ENCODE measurements around the gene UST.
"Not testable (repeated sequence)": the region's sequence is repeated elsewhere in the genome, so short reads cannot be mapped to it uniquely, and the experiment has no call there.

Gene UST

DNA sequence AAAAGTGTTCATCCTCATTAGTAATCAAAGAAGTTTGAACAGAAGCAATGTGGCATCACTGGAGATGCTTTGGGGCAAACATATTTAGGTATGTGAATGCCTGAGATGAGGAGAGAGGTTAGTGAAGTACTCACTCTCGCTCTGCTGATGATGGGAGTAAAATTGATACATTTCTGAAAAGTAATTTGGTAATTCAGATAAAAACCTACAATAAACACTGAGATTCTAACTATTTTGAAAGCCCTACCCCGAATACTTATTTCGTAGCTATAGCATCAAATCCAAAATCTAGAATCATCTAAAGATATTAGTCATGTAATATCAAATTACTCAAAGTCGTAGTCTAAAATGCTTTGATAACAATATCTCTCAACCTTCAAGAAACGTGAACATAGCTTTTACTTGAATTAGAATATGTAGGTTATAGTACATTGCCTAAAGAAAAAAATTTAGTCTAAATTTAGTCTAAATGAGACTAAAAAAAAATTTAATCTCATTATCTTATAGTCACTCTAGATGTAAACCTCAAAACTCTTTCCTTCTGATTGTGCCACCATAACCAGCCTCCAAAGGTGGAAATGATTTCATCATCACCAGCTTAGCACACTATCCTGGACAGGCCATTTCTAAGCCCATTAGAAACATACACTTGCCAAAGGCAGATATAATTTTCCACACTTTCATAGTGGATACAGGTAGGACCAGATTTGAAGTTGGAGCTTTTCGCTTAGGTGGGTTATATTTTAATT lies 338.2 kb downstream of the UST start:
- TF ChIP-seq GATA1 (IDR thresholded peaks at IDR 0.05; ENCODE audit: low read depth, low read length) (no peak), POLR2A (IDR thresholded peaks at IDR 0.05; ENCODE audit: low read length) (no peak)
- no peak for DNase-seq

GRCh38 chr6:149085557-149085938 lies 338.7 kb downstream of the UST start:
- TF ChIP-seq POLR2A (IDR thresholded peaks at IDR 0.05; ENCODE audit: low read length) (no peak), GATA1 (IDR thresholded peaks at IDR 0.05; ENCODE audit: low read depth, low read length) (no peak)
- DNase-seq: no peak

DNA sequence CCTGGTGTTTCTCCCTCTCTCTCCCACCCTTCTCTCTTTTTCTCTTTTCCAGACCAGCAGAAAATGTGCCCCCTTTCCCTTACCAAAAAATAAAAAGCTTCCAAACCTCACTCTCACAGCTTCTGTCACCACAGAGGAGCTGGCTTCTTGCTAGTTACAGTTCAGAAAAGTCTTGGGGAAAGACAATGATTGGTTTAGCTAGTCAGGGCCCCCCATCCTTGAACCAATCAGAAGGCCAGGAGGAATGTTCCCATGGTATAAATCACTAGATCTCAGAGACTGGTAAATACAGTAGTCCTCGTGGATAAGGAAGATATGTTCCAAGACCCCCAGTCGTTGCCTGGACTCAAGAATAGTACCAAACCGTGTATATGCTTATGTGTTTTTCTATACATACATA lies 339.5 kb downstream of the UST start:
- TF ChIP-seq GATA1 (IDR thresholded peaks at IDR 0.05; ENCODE audit: low read depth, low read length) (no peak), POLR2A (IDR thresholded peaks at IDR 0.05; ENCODE audit: low read length) (no peak)
- no peak for DNase-seq

DNA sequence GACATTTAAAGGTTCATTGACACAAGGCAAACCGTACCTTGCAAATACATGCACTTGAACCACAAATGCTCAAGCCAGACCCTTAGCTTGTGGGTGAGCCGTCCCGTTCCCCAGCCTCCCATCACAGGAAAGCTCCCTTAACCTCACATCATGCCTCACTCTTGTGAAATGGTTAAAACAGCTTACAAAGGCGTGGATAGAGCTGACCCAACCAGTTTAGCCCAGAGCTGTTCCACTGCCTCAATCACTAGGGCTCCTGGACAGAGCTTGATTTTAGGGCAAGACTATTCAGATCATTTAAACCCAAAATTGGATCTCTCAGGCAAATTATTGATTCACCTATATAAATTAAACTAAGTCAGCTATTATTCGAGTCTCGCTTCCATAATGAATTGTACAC lies 341.1 kb downstream of the UST start:
- DNase-seq: no peak
- TF ChIP-seq GATA1 (IDR thresholded peaks at IDR 0.05; ENCODE audit: low read depth, low read length): no peak
- no peak for TF ChIP-seq POLR2A (IDR thresholded peaks at IDR 0.05; ENCODE audit: low read length)

DNA sequence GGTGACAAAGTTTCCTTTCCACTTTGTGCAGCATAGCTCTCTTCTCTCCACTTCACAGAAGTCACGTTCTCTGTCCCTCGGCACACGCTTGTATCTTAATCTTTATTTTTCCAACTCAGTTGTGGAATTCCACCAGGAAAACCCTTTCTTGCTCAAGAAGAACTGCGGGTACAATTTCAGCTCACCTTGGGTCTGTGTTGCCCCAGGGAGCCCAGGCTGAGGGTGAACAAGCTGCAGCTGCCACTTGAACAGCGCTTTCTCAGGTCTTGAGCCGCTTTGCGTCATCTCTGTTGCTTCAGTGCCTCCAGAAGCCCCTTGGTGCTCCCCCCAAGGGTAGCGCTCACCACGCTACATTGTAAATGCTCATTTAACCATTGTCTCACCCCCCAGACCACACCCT lies 341.5 kb downstream of the UST start:
- DNase-seq: no peak
- TF ChIP-seq POLR2A (IDR thresholded peaks at IDR 0.05; ENCODE audit: low read length) (no peak), GATA1 (IDR thresholded peaks at IDR 0.05; ENCODE audit: low read depth, low read length) (no peak)

GRCh38 chr6:149089510-149089909 lies 342.7 kb downstream of the UST start:
- TF ChIP-seq POLR2A (IDR thresholded peaks at IDR 0.05; ENCODE audit: low read length): no peak
- no peak for TF ChIP-seq GATA1 (IDR thresholded peaks at IDR 0.05; ENCODE audit: low read depth, low read length)
- DNase-seq: peak in 1 of 2 experiments; percentile 11

DNA sequence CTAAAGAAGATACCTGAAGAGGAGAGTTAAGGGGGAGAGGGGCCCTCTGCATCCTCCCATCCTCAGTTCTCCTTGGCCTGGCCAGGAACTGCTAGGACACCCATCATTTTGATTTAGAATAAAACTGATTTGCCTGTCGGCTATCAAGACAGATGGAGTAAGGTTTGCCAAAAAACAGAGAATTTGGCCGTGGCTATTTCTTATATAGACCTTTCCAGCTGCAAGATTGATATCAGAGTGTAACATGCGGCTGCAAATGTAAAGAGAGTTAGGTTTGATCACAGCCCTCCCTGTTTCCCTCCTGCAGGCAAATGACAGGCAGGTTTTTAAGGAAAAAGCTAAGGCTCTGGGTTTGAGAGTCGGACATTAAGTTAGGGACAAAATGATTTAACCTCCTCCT lies 344.1 kb downstream of the UST start:
- TF ChIP-seq GATA1 (IDR thresholded peaks at IDR 0.05; ENCODE audit: low read depth, low read length): no peak
- no peak for TF ChIP-seq POLR2A (IDR thresholded peaks at IDR 0.05; ENCODE audit: low read length)
- DNase-seq: no peak

DNA sequence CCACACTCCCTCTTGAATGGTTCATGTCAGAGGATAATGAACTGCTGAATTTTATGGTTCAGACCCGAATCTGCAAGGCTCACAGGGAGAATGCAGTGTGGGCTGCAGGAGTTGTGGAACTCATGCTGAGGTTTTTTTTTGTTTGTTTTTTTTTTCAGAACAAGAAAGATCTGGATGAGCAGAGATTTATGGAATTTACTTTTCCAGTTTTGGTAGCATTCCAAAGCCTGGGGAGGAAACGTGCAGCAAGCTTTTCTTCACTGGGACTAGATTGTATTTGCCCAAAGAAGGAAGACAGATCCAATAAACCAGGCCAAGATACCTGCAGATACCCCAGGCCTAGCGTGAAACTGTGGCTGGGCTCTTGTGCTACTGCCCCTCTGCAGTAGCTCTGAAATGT lies 346.8 kb downstream of the UST start:
- DNase-seq: no peak

DNA sequence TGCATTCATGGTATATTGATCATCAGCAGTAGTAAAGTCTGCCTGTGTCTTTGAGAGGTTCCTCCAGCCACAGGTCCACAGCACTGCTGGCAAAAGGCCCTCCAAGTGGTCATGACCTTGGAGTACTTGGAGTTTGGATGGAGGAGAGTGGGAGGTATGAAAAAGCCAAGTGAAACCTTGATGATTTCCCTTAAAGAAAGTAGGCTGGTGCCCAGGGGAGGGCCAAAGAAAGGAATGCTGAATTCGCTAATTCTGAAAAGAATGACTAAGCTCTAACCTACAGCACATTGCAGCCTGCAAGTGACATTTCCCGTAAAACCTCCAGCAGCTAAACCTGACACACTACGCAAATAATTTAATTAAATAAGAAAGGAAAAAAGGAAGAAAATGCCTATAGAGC lies 347.3 kb downstream of the UST start:
- no peak for TF ChIP-seq GATA1 (IDR thresholded peaks at IDR 0.05; ENCODE audit: low read depth, low read length)
- no peak for TF ChIP-seq POLR2A (IDR thresholded peaks at IDR 0.05; ENCODE audit: low read length)
- no peak for DNase-seq

More for the DNA sequence above, 346.8 kb downstream of the UST start:
- TF ChIP-seq POLR2A (IDR thresholded peaks at IDR 0.05; ENCODE audit: low read length) (no peak), GATA1 (IDR thresholded peaks at IDR 0.05; ENCODE audit: low read depth, low read length) (no peak)

- no peak for DNase-seq
- TF ChIP-seq POLR2A (IDR thresholded peaks at IDR 0.05; ENCODE audit: low read length): no peak
- TF ChIP-seq GATA1 (IDR thresholded peaks at IDR 0.05; ENCODE audit: low read depth, low read length): no peak
Measured at GRCh38 chr6:149094934-149095351, 348.1 kb downstream of the UST start.

GRCh38 chr6:149095842-149096241 lies 349.0 kb downstream of the UST start:
- no peak for TF ChIP-seq GATA1 (IDR thresholded peaks at IDR 0.05; ENCODE audit: low read depth, low read length)
- TF ChIP-seq POLR2A (IDR thresholded peaks at IDR 0.05; ENCODE audit: low read length): no peak
- DNase-seq: no peak

DNA sequence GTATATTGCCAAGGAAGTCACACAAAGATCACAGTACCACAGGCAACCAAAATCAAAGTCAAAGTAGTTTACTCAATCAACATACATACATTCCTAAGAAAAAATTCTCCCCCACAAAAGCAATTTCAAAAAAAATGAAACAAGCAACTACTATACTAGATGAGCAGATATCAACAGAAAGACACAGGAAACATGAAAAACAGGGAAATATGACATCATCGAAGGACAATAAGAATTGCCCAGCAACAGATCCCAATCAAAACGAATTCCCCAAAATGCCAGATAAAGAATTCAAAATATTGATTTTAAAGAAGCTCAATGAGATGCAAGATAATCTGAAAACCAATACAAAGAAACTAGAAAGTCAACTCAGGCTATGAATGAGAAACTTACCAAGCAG lies 351.0 kb downstream of the UST start:
- TF ChIP-seq GATA1 (IDR thresholded peaks at IDR 0.05; ENCODE audit: low read depth, low read length): no peak
- TF ChIP-seq POLR2A (IDR thresholded peaks at IDR 0.05; ENCODE audit: low read length): no peak
- DNase-seq: no peak

GRCh38 chr6:149098700-149099276 lies 352.0 kb downstream of the UST start:
- TF ChIP-seq GATA1 (IDR thresholded peaks at IDR 0.05; ENCODE audit: low read depth, low read length): no peak
- no peak for TF ChIP-seq POLR2A (IDR thresholded peaks at IDR 0.05; ENCODE audit: low read length)
- no peak for DNase-seq

- TF ChIP-seq POLR2A (IDR thresholded peaks at IDR 0.05; ENCODE audit: low read length): no peak
- TF ChIP-seq GATA1 (IDR thresholded peaks at IDR 0.05; ENCODE audit: low read depth, low read length): no peak
- DNase-seq: no peak
Measured at GRCh38 chr6:149102324-149102723, 355.5 kb downstream of the UST start.

GRCh38 chr6:149103950-149104349 lies 357.1 kb downstream of the UST start:
- not testable (repeated sequence) for DNase-seq

All from erythroblast (primary cell).